Measurements from ENCODE around the gene LPGAT1.

- TF ChIP-seq EZH2 (IDR thresholded peaks at IDR 0.05) = no peak
- no peak for TF ChIP-seq POLR2AphosphoS5 (IDR thresholded peaks at IDR 0.05; ENCODE audit: borderline replicate concordance, low read depth, low read length)
These were observed 119.3 kb downstream of the LPGAT1 start for GRCh38 chr1:211711315-211711705.
